GM18519 (cell line): Measurements from ENCODE around the gene BLOC1S1.

Source experiments
- ATAC-seq: cut with Tn5 transposase; IDR thresholded peaks from one replicate; pipeline ENCODE4 v1.9.1; 2021; ENCODE audit warnings: mild to moderate bottlenecking, moderate library complexity; ENCODE audit not compliant: unreplicated experiment, low FRiP score

The BLOC1S1 gene

DNA sequence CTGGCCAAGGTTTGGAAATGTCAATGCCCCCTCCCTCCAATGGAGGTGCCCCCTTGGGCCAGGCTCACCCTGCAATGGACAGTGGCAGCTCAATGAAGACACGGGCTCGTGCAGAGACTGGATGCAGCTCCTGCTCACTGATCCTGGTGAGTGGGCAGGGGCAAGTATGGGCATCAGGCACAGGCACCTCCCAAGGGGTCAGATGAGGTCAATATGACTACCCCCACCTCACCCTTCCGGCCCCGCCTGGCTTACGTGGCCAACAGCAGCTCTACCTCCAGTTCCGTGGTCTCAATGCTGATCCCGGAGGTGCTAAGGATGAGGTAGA is 21.7 kb upstream of the BLOC1S1 start:
- no peak for ATAC-seq

- ATAC-seq: no peak
These were observed 21.2 kb upstream of the BLOC1S1 start for GRCh38 chr12:55694651-55695050.

DNA sequence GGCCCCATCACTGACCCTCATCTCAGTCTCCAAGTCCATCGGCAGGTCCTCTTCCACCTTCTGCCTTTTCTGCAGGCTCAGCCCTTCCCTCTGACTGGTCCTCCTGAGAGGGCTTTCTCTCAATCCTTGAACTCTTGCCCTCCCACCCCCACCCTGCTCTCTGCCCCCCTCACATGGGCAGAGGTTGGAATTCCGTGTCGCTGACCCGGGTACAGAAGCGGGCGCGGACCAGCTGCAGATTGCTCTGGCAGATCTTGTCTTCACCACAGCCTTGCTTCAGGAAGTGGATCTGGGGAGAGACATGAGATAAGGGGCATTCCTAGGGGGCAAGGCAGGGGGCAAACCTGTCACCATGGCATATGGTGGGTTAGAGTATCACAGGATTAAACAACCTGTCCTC is 20.5 kb upstream of the BLOC1S1 start:
- ATAC-seq: no peak

DNA sequence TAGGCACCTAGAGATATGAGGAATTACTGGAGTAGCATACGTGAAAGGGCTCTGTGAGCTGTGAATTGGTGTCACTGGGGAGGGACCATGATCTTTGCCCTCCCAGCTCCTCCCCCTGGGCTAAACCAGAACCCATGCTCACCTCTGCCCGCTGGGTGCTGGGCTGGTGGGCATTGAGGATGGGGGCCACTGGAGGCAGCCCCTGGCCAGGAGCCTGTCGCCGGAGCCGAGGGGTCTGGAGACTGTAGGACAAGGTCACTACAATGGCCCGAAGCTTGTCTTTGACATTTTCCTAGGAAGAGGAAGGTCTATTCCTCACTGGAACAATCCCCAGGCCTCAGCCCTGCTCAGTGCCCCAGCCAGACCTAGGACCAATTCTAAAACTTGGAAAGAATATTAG is 19.7 kb upstream of the BLOC1S1 start:
- ATAC-seq: no peak

DNA sequence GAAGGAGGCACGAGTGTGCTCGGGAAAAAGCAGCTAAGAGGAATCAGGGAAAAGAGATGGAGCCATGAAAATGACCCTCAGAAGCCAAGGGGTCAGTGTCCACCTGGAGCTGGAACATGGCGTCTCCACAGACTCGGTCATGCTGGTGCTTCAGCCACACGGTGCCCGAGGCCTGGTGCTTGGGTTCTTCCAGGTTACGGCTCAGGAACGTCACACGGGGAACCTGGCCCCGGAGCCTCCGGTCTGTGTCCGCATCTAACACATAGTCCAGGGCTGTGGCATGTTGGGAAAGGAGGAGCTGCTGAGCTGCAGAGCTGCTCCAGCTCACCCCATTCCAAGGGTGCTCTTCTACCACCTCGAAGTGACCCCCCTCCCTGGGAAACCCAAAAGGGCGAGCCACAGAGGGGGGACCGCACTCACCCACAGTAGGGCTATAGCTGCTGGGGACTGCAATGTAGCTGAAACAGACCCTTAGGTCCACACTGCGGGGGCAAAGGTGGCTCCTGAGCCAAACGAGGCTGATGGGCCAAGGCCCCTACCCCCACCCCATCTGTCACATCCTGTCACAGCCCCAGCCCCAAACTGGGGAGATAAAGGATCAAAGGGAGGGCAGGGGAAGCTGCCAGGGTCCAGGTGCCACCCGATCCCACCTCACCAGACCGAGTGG is 18.9 kb upstream of the BLOC1S1 start:
- ATAC-seq: no peak

- no peak for ATAC-seq
These were observed 18.2 kb upstream of the BLOC1S1 start for GRCh38 chr12:55697686-55698085.

DNA sequence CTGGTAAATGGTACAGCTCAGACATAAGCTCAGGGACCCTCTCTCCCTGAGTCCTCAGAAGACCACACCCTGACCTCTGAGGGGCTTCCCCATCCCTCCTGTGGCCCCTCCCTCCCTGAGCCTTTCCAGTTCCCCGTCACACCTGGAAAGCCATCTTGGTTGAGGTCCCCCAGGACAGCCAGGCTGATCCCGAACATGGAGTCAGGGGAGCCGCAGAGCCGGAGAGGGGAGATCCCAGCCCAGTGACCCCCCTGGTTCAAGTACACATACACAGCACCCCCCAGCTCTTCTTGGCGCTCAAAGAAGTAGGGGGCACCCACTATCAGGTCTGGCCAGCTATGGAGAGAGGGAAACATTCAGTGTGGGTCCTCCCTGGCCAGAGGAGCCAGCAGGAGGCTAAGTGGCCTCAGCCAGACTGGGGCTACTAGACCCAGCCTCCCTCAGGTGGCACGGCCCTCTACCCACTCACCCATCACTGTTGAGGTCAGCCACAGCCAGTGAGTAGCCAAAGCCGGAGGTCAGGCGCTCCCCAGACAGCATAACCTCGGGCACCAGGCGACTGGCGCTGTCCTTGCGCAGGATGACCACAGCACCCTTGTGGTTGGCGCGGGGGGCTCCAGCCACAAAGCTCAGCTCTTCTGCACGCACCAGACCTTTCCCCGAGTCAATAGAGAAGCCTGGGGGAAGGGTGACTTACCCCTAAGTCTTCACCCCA is 17.4 kb upstream of the BLOC1S1 start:
- ATAC-seq: no peak

GRCh38 chr12:55698965-55699364 is 16.9 kb upstream of the BLOC1S1 start:
- no peak for ATAC-seq

DNA sequence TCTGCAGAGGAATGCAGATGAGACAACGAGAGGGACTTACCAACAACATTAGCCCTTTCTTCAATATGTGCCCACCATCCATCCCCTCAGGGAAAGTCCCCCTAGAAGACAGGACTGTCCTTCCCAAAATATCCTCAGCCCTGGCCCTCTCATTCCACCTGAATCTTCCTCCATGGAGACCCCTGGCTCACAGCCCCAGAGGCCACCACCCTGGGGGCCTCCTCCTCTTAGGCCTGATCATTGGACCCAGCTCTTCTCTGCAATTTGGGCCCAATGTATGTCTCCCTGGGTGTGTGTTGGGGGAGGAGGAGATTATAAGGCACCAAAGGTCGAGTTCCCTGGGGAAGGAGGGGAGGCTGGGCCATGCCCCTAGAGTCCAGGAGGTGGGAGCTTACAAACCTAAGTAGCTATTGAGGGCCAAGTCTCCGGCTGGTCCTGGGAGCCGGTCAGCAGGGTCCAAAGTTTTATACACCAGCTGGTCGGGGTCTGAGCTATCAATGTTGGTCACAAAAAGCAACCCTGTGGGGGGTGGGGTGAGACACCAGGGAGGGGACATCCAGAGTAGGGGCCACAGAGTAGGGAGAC is 16.3 kb upstream of the BLOC1S1 start:
- ATAC-seq: no peak

GRCh38 chr12:55700255-55701018 is 15.4 kb upstream of the BLOC1S1 start:
- ATAC-seq: no peak

GRCh38 chr12:55702861-55703260 is 13.0 kb upstream of the BLOC1S1 start:
- ATAC-seq: no peak

GRCh38 chr12:55703288-55703687 is 12.6 kb upstream of the BLOC1S1 start:
- no peak for ATAC-seq

DNA sequence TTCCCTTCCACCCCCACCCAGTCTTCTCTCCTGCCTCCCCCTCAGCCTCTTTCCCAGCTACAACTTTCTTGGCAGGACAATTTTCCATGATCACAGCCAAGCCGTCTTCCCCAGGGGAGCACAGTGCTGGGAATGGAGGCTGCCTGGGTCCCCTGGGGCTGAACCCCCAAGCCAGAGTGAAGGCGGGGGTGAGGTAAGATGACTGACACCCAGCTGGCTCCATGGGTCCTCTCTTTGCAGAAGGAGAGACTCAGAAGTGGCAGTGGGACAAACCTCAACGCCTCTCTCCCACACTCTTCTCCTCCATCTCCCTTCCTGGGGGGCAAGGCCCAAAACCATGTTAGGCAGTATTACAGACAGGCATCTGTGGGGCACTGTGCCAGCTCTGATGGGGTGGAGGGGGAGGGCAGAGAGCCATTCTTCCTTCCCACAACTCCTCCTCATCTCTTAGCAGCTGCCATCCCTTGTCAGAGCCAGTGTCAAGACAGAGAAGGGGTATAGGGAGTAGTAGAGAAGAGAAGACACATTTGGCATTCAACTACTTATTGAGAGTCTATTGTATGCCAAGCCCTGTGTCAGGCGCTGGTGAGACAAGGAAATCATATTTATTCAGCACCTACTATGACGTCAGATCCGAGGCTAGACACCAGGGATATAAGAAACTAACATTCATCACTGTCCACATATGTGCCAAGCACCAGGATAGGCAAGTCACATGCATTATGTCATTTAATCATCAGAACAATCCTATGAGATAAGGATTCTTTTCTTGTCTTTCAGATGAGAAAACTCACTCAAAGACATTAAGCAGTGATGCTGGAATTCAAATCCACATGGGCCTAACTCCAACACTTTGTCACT is 11.7 kb upstream of the BLOC1S1 start:
- no peak for ATAC-seq

- ATAC-seq: no peak
These were observed 10.8 kb upstream of the BLOC1S1 start for GRCh38 chr12:55704824-55705718.

DNA sequence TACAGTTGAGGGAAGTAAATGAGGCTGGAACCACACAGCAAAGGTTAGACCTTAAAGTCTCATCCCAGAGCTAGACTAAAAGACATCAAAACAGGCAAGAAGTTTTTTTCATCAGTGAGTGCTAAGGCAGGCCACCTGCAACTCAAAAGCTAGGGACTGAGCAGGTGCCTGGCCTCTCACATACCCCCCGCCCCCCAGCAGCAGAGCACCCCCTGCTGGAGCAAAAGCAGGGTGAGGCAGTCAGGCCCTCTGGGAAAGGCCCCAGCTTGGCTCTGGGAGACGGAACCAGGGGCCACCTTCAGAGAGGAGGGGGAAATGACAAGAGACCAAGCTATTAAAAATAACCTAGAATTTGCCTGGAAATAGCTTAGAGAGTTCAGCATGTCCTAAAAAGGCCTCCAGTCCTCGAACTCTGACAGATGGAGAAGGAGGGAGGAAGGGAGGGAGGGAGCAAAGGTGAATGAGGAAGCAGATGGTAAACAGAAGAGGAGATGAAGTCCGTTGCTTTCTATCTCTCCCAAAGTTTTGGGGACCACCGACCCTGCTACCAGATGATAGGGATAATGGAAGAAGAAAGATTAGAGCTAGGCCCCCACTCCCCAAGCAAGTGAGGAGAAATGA is 10.0 kb upstream of the BLOC1S1 start:
- no peak for ATAC-seq

DNA sequence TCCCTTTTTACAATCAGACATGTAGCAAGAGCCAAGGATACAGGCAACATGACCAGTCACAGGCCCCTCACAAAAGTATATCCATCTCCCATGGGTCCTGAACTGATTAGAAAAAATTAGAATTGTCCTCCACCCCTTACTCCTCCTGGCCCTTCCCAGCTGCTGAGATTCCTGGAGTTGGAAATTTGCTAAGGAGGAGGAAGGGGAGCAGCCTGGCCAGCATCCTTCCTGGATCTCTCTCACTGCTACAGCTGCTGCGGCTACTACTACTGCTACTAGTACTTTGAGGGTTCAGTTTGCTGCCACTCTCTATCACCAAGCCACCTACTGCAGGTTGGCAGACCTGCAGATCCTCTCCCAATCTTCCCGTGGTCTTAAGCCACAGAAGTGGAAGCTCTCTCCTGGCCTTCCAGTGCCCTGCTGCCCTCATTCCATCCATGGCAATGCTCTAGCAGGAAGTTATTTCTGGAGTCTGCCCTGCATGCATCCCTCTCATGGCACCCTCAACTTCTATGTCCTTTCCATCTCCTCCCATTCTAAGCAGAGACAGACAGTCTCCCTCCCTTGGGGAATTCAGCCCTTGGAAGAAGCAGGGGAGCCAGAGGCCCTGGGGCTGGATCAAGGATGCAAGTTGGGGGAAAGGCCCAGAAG is 9.2 kb upstream of the BLOC1S1 start:
- no peak for ATAC-seq

GRCh38 chr12:55707219-55707671 is 8.6 kb upstream of the BLOC1S1 start:
- ATAC-seq: no peak
